ENCODE results near the gene BTBD6. TPM values are rescaled to one million over a fixed set of nuclear protein-coding genes. Genes with fewer than 3 reads are reported as not detected.

BTBD6 gene
- total and polyA plus RNA-seq, 2 donors from 2014 or later = 33.3 to 38.9 TPM

DNA sequence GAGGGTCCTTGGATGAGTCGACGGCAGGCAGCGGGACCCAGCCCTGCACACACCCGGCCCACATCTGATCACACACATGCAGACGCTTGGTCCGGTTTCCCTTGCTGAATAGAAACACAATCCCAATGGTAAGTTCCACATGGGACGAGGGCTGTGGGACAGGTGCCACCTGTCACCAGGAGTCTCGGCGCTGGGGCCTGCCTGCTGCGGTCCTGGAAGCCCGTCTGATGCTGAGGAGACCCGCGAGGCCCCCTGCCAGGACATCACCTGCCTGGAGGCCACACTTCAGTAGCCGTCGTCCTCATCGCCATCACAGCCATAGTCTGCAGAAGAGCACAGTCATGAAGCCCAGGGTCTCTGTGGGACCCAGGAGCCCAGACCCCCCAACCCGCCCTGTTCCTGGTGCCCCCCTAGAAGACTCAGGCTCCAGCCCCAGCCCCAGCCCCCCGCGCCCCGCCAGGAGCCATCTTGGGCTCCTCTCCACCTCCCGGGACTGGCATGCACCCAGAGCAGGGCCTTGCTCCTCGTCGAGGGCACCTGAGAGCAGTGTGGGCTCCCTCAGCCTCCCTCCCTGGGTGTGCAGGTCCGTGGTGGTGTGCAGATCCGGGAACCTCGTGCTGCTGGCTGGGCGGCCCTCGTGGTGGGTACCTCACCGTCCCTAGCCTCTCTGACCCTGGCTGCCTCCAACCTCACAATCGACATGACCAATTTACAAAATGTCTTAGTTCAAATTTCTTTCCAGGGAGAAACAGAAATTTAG, 37.9 kb upstream of the BTBD6 start:
- Histone ChIP-seq H3K4me1 (ENCODE audit: control insufficient read depth in 2 of 3, insufficient read depth in 2 of 3, low read depth in 1 of 3, low read length in 3 of 3) (peaks cover 0 to 8% (median 6%) of the 10 kb centered on the region in 3 donors), H3K36me3 (ENCODE audit: control insufficient read depth in 2 of 3, insufficient read depth in 3 of 3, low read length in 3 of 3) (peaks cover 2 to 10% (median 4%) of the 10 kb centered on the region in 3 donors), H3K27ac (ENCODE audit: low read depth in 2 of 2, low read length in 2 of 2) (no peak overlapping the region), H3K9ac (ENCODE audit: low read length in 3 of 3) (no peak overlapping the region), H3K27me3 (ENCODE audit: control insufficient read depth, insufficient read depth, low read length) (no peaks in the 10 kb centered on the region), H3K4me3 (ENCODE audit: low read length in 3 of 3) (no peak overlapping the region), H3K9me3 (ENCODE audit: control insufficient read depth in 2 of 3, insufficient read depth in 1 of 3, low read length in 3 of 3) (peaks cover 0 to 2% (median 0%) of the 10 kb centered on the region in 3 donors)
- intact Hi-C loops (cut with DNase I) = no loop called here
- FAIRE-seq = no peak
- TF ChIP-seq CTCF (IDR thresholded peaks at IDR 0.05; ENCODE audit: borderline replicate concordance, extremely low read depth, insufficient read depth) = no peak
- no peak for DNase-seq

GRCh38 chr14:105211086-105211757, 37.1 kb upstream of the BTBD6 start:
- Histone ChIP-seq H3K27me3 (ENCODE audit: control insufficient read depth, insufficient read depth, low read length) (no peaks in the 10 kb centered on the region), H3K4me3 (ENCODE audit: low read length in 3 of 3) (no peak overlapping the region), H3K27ac (ENCODE audit: low read depth in 2 of 2, low read length in 2 of 2) (no peak overlapping the region), H3K9ac (ENCODE audit: low read length in 3 of 3) (no peak overlapping the region), H3K4me1 (ENCODE audit: control insufficient read depth in 2 of 3, insufficient read depth in 2 of 3, low read depth in 1 of 3, low read length in 3 of 3) (peaks cover 0 to 2% (median 2%) of the 10 kb centered on the region in 3 donors), H3K36me3 (ENCODE audit: control insufficient read depth in 2 of 3, insufficient read depth in 3 of 3, low read length in 3 of 3) (peaks cover 4 to 15% (median 8%) of the 10 kb centered on the region in 3 donors), H3K9me3 (ENCODE audit: control insufficient read depth in 2 of 3, insufficient read depth in 1 of 3, low read length in 3 of 3) (peaks cover 0 to 4% (median 0%) of the 10 kb centered on the region in 3 donors)
- FAIRE-seq (no peak), DNase-seq (no peak)
- intact Hi-C loops (cut with DNase I) = no loop called here
- no peak for TF ChIP-seq CTCF (IDR thresholded peaks at IDR 0.05; ENCODE audit: borderline replicate concordance, extremely low read depth, insufficient read depth)

DNA sequence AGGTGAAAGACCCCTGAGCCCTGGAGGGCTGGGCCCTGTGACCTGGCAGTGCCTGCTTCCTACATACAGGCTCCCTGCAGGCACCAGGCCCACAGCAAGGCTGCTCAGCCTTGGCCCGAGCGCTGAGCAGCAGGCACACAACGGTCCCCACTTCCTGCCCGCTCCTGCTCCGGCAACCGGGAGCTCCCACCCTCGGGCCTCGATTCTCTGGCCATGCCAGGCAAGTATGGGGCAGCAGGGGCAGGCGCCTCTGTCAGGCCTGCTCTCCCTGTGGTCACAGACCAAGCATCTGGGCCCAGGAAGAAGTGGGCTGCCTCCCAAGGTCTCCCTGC, 36.6 kb upstream of the BTBD6 start:
- intact Hi-C loops (cut with DNase I) = no loop called here
- peaks cover 4 to 15% (median 8%) of the 10 kb centered on the region in 3 donors for H3K36me3 ChIP-seq (ENCODE audit: control insufficient read depth in 2 of 3, insufficient read depth in 3 of 3, low read length in 3 of 3)
- H3K9me3 ChIP-seq (ENCODE audit: control insufficient read depth in 2 of 3, insufficient read depth in 1 of 3, low read length in 3 of 3) = peaks cover 0 to 4% (median 0%) of the 10 kb centered on the region in 3 donors
- peaks cover 0 to 2% (median 2%) of the 10 kb centered on the region in 3 donors for H3K4me1 ChIP-seq (ENCODE audit: control insufficient read depth in 2 of 3, insufficient read depth in 2 of 3, low read depth in 1 of 3, low read length in 3 of 3)
- TF ChIP-seq CTCF (IDR thresholded peaks at IDR 0.05; ENCODE audit: borderline replicate concordance, extremely low read depth, insufficient read depth) = no peak
- FAIRE-seq (no peak), DNase-seq (no peak)
- no peak overlapping the region for H3K4me3 ChIP-seq (ENCODE audit: low read length in 3 of 3)
- H3K27me3 ChIP-seq (ENCODE audit: control insufficient read depth, insufficient read depth, low read length) = no peaks in the 10 kb centered on the region
- H3K9ac ChIP-seq (ENCODE audit: low read length in 3 of 3) = no peak overlapping the region
- no peak overlapping the region for H3K27ac ChIP-seq (ENCODE audit: low read depth in 2 of 2, low read length in 2 of 2)

Measured in kidney (tissue), 14 donors.